HG03378 (cell line): Measurements from ENCODE around the gene SLC6A18.
"Not testable (repeated sequence)": the region's sequence is repeated elsewhere in the genome, so short reads cannot be mapped to it uniquely, and the experiment has no call there.

Source experiments
- ATAC-seq: cut with Tn5 transposase; IDR thresholded peaks from one replicate; pipeline ENCODE4 v1.9.1; 2021; ENCODE audit warnings: mild to moderate bottlenecking, moderate library complexity; ENCODE audit not compliant: unreplicated experiment

SLC6A18 gene

DNA sequence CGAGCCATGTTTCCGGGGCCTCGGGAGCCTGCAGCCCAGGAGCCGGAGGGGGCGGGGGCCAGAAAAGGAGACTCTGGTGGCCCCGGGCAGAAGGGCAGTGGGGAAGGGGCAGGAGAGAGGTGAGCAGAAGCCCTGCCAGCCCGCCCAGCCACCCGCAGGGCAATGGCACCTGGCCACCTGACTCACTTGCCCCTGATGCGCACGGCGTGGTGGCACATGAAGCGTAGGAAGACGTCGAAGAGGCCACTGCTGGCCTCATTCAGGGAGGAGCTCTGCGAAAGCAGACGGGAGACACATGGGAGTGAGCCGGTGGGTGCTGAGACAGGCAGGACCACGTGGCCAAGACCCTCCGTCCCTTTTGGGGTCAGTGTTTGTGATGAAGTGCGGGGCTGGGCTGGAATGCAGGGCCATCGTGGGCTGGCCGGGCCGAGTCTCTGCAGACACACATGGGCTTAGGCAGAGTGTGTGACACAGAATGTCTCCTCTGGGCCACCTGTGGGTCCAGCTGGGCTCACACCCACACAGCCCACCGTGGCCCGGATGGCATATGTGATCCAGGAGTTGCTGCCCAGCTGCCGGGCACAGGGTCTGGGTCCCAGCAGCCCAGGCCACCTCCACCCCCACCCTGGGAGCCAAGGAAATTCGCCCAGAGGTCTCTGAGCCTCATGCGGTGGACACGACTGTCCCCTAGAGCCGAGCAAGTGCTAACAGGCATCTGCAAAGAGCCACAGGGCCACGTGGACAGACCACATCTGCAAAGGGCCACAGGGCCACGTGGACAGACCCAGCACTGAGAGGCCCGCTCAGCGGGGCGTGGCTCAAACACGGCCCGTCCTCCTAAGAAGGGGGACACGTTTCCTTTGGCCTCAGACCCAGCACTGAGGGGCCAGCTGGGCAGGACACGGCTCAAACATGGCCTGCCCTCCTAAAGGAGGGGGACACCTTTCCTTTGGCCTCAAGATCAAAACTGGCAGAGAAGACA is 46.0 kb downstream of the SLC6A18 start:
- ATAC-seq = no peak

DNA sequence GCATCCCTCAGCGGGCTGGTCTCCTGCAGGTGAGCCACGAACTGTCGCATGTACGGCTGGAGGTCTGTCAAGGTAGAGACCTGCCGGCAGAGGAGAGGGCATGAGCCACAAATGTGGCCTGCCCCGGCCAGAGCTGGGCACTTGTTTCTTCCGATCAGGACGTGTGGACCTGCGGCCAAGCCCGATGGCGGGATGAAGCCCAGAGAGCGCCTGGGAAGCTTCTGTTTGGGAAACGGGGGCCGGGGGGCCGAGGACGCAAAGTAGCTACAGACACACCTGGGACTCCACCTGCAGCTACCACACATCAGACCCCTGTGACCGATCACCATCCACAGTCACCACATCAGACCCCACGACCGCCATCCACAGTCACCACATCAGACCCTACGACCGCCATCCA is 47.0 kb downstream of the SLC6A18 start:
- no peak for ATAC-seq

DNA sequence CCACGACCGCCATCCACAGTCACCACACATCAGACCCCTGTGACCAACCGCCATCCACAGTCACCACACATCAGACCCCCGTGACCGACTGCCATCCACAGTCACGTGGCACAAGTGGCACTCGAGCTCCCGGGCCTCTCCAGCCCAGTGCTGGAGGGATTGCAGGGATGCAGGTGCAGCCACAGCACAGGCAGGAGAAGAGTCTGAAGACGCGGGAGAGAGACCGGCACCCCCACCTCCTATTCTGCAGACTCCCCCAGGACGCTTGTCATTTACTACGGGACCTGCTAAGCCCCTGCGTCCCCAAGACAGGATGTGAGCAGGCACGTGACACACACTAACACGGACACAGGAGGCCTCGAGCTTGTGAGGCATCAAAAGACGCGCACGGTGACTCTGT is 48.6 kb downstream of the SLC6A18 start:
- ATAC-seq = no peak

DNA sequence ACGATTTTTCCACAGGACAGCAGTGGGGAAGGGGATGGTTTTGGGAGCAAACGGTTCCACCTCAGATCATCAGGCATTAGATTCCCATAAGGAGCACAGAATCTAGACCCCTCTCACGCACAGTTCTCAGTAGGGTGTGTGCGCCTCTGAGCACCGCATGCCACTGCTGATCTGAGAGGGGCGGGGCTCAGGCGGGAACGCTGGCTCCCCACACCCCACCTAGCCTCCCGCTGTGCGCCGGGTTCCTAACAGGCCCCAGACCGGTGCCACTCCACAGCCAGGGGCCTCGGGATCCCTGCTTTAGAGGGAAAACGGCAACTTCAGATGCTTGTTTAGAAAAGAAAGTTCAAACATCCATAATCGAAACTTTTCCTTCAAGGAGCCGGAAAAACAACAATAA is 49.3 kb downstream of the SLC6A18 start:
- no peak for ATAC-seq

DNA sequence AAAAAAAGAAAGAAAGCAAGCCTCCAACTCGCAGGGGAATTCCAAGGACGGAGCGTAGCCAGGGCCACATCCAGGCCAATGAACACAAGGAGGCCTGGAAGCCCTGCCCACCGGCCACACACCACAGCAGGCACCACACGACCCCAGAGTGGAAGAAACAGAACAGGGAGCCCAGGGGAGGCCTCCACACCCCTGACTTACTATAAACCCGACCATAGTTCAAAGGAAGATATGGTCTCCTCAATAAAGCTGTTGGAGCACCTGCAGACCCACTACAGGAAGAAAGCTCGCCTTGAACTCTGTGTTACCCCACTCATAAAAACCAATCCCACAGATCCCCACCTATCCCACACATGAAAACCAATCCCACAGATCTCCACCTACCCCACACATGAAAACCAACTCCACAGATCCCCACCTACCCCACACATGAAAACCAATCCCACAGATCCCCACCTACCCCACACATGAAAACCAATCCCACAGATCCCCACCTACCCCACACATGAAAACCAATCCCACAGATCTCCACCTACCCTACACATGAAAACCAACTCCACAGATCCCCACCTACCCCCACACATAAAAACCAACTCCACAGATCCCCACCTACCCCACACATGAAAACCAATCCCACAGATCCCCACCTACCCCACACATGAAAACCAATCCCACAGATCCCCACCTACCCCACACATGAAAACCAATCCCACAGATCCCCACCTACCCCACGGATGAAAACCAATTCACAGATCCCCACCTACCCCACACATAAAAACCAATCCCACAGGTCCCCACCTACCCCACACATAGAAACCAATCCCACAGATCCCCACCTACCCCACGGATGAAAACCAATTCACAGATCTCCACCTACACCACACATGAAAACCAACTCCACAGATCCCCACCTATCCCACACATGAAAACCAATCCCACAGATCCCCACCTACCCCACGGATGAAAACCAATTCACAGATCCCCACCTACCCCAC is 50.5 kb downstream of the SLC6A18 start:
- not testable (repeated sequence) for ATAC-seq

DNA sequence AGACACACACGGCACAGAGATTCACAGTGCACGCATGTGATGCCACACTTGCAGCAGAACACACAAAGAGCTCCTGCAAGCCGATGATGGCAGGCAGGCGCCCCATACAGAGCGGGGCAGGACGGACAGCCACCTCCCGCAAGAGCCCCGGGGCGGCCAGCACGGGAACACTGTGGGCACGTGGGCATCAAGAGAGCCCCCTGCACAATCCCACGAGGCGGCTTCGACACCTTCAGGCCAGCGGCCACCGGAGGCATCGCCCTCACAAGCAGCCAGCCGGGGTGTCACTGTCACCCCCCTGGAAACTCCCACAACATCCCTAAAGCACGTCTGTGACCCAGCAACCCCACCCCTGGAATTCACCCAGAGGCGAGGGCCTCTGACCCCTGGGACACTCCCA is 51.7 kb downstream of the SLC6A18 start:
- no peak for ATAC-seq

DNA sequence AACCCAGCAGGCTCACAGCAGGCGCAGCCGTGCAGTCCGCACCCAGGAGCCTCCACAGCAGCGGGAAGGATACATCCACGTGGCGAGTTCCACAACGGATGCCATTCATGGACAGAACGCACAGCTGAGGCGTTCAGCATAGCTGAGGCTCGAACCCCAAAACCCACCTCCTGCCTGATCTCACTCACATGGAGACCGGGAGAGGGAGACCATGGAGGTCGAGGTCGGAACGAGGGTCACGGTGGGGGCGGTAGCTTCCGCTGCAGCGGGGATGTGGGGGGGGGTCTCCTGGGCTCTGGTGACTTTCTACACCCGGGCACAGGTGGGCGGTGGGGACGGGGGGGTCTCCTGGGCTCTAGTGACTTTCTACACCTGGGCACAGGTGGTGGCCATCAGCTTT is 52.1 kb downstream of the SLC6A18 start:
- no peak for ATAC-seq

DNA sequence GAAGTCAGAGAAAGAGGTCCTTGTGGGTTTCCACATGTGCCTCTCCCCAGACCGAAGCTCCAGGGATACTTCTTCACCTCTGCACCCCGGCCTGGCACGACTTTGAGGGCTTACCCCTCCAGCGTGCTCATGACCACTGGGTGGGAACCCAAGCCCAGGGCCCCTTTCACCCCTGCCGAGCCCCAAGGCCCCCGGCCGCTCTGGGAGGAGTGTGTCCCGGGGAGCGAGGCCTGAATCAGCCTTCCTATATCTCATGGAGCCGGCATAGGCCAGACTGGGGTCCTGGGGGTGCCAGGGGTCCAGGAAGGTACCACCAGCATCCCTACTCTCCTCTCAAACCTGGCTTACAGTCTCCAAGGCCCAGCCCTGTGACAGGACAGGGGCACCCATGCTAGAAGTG is 52.6 kb downstream of the SLC6A18 start:
- ATAC-seq = no peak

DNA sequence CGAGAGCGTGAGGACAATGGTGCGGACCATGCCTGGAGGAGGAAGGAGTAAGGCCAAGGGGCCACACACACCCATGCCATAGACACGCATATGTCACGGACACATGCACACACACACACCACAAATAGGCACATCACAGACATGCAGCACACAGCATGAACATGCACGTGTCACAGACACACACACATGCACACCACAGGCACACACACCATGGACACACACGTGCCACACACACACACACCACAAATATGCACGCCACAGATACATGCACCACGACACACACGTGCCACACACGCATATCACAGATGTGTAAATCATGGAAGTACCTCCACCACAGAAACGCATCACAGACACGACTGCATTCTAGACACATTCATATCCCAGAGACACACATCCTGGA is 53.0 kb downstream of the SLC6A18 start:
- ATAC-seq = no peak

DNA sequence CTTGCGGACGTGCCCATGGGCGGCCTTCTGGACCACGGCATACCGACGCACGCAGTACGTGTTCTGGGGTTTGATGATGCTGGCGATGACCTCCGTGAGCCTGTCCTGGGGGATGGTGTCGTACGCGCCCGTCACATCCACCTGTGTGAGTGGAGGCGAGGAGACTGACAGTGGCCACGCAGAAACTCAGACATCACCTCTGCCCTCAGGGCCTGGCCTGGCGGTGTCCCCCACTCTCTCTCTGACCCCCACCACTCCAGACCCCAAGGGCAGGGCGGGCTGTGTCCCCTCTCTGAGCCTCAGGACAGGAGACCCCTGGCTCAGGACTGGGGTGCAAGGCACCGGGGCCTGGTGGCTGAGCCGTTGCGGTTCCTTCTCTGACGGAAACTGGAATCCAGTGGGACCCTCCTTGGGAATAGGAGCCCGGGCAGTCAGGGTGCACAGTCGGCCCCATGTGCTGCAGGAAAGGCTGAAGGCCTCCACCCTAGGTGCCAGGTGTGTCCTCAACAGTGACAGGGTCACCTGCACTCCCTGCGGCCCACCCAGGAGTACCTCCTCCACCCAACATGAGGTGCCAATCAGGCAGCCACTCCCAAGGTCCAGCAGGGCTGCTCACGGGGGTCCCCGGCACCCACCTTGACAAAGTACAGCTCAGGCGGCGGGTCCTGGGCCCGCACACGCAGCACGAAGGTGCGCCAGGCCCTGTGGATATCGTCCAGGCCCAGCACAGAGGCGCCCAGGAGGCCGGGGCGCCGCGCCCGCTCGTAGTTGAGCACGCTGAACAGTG is 53.7 kb downstream of the SLC6A18 start:
- ATAC-seq = no peak

DNA sequence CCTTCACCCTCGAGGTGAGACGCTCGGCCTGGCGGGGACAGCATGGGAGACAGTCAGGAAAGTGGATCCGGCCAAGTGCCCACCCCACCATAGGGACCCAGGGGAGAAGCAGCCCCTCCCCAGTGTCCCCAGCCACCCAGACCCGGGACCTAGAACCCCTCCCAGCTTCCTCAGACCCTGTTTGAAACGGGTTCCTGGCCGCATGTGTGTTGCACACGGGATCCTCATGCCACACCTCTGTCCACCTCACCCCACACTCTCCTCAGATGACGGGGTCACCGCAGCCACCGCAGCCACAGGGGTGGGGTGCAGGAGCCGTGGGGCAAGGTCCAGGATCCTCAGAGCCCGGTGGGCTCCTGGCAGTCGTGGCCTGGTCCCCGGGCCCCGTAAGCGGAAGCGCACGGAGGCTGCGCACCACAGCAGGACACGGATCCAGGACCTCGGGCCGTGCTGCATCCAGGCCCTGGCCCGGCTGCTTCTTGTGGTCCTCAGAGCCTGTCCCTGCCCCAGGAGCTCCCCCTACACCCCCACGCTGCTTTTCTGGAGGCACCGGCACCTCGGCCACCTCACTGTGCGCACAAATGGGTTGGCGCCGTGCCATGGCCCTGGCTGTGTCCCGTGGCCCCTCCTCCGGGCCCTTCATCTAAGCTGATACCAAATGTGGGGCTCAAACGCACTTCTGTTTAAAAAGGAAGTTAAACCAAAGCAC is 54.4 kb downstream of the SLC6A18 start:
- ATAC-seq = no peak

DNA sequence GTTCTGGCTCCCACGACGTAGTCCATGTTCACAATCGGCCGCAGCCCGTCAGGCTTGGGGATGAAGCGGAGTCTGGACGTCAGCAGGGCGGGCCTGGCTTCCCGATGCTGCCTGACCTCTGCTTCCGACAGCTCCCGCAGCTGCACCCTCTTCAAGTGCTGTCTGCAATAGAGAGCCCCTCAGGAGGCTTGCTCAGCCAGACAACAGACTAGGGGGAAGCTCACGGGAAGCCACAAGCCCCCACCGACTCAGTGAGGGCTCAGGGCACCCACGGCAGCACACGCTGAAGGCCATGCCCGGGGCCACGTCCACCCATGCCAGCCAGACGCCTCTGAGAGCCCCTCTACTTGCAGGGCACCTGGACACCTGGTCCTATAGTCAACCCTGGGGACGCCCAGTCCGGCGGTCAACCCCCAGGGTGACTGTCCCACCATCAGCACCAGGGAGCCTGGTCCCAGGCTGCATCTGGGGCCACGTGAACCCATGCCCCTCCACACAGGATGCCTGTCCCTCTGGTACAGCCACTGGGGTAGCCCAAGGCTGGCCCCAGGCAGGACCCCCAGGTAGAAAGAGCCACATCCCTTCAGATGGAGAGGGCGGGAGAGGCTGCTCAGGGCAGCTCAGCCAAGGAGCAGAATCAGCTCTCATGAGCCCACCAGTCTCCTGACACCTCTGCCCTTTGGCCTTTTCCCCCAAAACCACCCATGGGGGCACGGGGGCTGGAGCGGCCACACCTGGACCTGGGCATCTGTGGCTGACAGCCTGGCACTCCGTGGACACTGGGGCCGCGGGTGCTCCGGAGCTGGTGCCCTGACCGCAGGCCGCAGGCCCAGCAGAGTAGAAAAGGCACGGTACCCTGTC is 55.2 kb downstream of the SLC6A18 start:
- ATAC-seq = no peak

DNA sequence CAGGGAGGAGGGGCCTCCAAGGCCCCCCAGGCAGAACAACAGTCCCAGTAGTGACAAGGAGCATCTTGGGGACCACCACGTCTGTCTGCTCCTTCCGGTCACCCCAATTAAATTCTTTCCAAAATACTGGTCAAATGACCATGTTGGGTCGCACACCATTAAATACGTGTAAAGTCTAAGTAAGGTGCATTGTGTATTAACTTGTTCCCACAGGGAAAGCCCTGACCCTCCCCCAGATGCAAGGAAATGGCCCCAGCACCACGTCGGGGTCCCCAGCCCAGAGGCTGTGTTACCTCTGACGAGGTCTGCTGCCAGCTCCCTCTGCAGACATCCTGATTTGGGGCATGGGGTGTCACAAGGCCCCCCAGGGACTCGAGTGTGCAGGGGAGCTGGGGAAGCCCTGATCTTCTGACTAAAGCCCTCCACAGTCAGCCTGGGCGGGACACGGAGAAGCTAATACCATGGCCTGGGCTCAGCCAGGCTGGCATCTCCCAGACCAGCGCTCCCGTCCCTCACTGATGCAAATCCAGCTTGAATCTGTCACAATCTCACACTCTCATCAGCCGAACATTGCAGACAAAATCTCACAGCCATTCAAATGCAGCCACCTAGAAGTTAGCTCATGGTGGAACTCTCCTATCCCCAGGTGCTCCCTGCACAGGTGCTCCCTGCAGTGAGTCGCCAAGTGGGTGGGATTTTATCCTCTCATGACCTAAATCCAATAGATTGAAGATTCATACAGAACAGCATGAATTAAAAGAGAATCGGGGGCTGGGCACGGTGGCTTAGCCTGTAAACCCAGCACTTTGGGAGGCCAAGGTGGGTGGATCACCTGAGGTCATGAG is 56.1 kb downstream of the SLC6A18 start:
- ATAC-seq = no peak

DNA sequence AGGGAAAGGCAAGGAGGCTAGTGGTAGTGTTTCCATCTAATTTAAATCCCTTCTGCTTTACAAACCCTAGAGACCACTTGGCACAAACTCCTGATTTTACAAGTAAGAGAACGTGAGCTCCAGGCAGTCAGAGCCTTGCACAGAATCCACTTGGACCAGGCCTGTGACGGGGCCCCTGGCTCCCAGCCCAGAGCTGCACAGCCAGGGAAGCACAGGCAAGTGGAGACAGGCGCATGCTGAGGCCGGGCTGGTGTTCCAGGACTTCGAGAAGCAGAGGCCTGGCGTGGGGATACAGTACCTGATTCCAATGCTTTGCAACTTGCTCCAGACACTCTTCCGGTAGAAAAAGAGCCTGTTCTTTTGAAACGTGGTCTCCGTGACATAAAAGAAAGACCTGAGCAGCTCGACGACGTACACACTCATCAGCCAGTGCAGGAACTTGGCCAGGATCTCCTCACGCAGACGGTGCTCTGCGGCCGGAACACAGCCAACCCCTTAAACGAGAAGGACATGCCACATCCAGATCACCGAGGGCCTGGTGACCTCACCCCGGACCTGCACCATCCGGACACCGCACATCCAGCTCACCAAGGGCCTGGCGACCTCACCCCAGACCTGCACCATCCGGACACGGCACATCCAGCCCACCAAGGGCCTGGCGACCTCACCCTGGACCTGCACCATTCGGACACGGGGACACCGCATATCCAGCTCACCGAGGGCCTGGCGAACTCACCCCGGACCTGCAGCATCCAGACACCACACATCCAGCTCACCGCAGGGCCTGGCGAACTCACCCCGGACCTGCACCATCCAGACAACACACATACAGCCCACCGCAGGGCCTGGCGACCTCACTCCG is 57.2 kb downstream of the SLC6A18 start:
- ATAC-seq = no peak

DNA sequence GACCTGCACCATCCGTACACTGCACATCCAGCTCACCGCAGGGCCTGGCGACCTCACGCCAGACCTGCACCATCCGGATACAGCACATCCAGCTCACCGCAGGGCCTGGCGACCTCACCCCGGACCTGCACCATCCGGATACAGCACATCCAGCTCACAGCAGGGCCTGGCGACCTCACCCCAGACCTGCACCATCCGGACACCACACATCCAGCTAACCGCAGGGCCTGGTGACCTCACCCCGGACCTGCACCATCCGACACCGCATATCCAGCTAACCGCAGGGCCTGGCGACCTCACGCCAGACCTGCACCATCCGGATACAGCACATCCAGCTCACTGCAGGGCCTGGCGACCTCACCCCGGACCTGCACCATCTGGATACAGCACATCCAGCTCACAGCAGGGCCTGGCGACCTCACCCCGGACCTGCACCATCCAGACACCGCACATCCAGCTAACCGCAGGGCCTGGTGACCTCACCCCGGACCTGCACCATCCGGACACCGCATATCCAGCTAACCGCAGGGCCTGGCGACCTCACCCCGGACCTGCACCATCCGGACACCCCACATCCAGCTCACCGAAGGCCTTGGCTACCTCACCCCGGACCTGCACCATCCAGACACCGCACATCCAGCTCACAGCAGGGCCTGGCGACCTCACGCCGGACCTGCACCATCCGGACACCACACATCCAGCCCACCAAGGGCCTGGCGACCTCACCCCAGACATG is 58.0 kb downstream of the SLC6A18 start:
- not testable (repeated sequence) for ATAC-seq

DNA sequence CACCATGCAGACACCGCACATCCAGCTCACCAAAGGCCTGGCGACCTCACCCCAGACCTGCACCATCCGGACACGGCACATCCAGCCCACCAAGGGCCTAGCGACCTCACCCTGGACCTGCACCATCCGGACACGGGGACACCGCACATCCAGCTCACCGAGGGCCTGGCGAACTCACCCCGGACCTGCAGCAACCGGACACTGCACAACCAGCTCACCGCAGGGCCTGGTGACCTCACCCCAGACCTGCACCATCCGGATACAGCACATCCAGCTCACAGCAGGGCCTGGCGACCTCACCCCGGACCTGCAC is 58.5 kb downstream of the SLC6A18 start:
- not testable (repeated sequence) for ATAC-seq
